ENCODE data around the gene PAGR1. TPM values are rescaled to one million over a fixed set of nuclear protein-coding genes. Genes with fewer than 3 reads are reported as not detected.
A peak's percentile ranks its signal among the peaks of the same experiment; 100 is the strongest.

Gene PAGR1
- total and polyA plus RNA-seq, 2 of the 13 experiments (the other 11 are each of a cell fraction or from before 2014, with no cell fraction given), result 9.8 to 66.4 TPM

DNA sequence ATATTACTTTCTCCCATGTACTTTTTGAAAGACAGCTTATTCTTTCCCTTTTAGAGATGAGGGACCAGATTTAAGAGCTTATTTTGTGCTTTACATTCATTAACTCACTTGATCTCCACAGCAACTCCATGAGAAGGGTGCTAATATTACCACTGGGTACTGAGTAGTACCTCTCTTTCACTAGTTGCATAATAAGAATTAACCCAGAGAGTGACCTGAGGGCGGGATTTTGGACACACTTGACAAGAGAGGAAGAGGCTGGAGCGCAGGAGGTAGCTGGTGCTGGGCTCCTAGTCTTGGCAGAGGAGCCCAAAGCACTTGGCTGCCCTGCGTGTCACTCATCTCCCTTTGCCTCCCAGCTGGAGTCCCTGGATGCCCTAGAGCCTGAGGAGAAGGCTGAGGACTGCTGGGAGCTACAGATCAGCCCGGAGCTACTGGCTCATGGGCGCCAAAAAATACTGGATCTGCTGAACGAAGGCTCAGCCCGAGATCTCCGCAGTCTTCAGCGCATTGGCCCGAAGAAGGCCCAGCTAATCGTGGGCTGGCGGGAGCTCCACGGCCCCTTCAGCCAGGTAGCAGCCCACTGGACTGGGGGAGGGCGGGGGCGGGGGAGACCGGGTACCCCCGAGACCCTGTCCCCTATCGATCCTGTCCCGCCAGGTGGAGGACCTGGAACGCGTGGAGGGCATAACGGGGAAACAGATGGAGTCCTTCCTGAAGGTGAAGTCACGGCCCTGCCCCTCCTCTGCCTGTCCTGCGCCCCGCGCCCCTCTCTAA, 11.3 kb upstream of the PAGR1 start (continued):
- 0 out of 2 replicates have a peak, but pooled peaks have one; percentile 62 for TF ChIP-seq E2F2 (CRISPR knock-in tag; IDR thresholded peaks at IDR 0.05; ENCODE audit: borderline replicate concordance)
- peak; percentile 87 for TF ChIP-seq MTF2 (CRISPR knock-in tag; IDR thresholded peaks at IDR 0.05; ENCODE audit: borderline replicate concordance)

DNA sequence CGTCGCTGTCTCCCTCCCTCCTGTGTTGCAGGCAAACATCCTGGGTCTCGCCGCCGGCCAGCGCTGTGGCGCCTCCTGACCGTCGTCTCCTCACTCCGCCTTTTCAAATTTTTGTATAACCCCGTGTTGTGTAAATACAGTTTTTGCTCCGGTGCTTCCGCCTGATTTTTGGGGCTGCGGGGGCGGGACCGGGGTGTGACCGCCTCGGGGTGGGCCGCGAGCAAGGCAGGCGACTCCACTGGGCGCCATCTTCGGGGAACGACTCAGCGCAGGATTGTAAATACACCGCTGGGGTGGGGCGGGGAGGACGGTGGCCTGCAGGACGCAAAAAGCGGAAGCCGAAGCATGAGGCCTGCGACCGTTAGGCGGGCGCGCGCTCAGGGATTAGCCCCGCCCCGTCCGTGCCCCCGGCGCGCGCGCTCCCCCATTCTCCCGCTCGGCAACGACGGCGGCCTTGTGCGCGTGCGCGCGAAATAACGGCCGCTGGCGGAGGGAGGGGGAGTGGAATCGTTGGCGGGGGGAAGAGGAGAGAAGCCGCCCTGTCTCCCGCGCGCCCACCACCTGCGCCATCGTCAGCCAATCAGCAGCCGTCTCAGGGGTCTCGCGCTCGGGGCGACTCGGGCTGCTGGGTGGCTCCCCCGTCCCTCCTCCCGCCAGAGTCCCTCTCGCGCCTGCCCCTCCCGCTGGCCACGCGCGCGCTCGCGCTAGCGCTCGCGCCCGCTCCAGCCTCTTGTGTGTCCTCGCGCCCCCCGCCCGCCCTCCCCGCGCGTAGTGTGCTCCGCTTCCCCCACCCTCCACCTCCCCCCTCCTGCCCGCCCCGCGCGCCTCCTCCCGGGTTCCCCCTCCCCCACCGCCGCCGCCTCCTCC, 10.5 kb upstream of the PAGR1 start:
- CTCF ChIA-PET (ENCODE audit: low intra/inter-chr PET ratio, low total read pairs), result no interaction called here
- peak overlapping the region; percentile 88 for H3K27ac ChIP-seq (ENCODE audit: extremely low read length, insufficient read depth, low read length)
- intact Hi-C loops (cut with micrococcal nuclease; ENCODE audit: unreplicated experiment), result loop anchor here (1.0 kb wide), 1 partner anchor 15 kb away; the partner anchor contains the start of gene KIF22
- POLR2A ChIA-PET, result interaction anchor here (0.6 to 3.8 kb wide), 18 partner anchors 10 to 260 kb away, joined by 3 to 80 read pairs (median 4); partner anchors contain the start of genes ALDOA, ASPHD1, KIF22 and MVP
- FAIRE-seq (peak; percentile 78), ATAC-seq (peak; percentile 78), DNase-seq (ENCODE audit: low spot score) (peak; percentile 97)
- H2AFZ ChIP-seq (ENCODE audit: low read length), result no peak overlapping the region
- peak overlapping the region; percentile 95 for H3K4me2 ChIP-seq (ENCODE audit: low read depth, low read length)
- H3K27me3 ChIP-seq (ENCODE audit: control insufficient read depth in 1 of 2, insufficient read depth in 2 of 2, low read length in 2 of 2), result no peaks in the 10 kb centered on the region
- peak overlapping the region; percentile 59 to 85 (median 77) for H3K4me3 ChIP-seq (replicated peaks in 1 of 3; ENCODE audit: insufficient read depth in 1 of 3, low read depth in 2 of 3, low read length in 3 of 3)
- in situ Hi-C loops (cut with HindIII; ENCODE audit: extremely low pct_ligation_motif_present, low pct_unique_long_range_greater_than_20kb), result loop anchor here (25.0 kb wide), 1 partner anchor 857 kb away; the partner anchor contains the start of genes FBRS and PRR14
- no peaks in the 10 kb centered on the region for H3K9me3 ChIP-seq (ENCODE audit: low read length)
- peaks cover 17% of the 10 kb centered on the region; the same call in 1 of the 2 replicates for H4K20me1 ChIP-seq (ENCODE audit: insufficient read depth, low read length)
- peaks cover 49% of the 10 kb centered on the region for H3K4me1 ChIP-seq (ENCODE audit: insufficient read depth, low read length)
- peak overlapping the region; percentile 88 for H3K9ac ChIP-seq (ENCODE audit: insufficient read depth, low read depth, low read length)
- peaks cover 22% of the 10 kb centered on the region for H3K79me2 ChIP-seq (ENCODE audit: insufficient read depth, low read length)
- WGBS (ENCODE audit: low lambda C conversion rate), result 2% methylated on average over 56 of the region's 103 CpGs
- BruUV-seq (replicated peaks), result no TSS peak
- H3K36me3 ChIP-seq (replicated peaks in 1 of 2; ENCODE audit: control insufficient read depth in 1 of 2, insufficient read depth in 2 of 2, low read length in 2 of 2), result peaks cover 18 to 55% of the 10 kb centered on the region in 2 experiments
- peak; percentile 95 for TF ChIP-seq ZSCAN31 (CRISPR knock-in tag; IDR thresholded peaks at IDR 0.05; ENCODE audit: low read depth)
- peak; percentile 42; the same call in 1 of the 2 replicates for TF ChIP-seq RCOR2 (CRISPR knock-in tag; IDR thresholded peaks at IDR 0.05)
- TF ChIP-seq ZNF263 (CRISPR knock-in tag; IDR thresholded peaks at IDR 0.05), result peak; percentile 89
- TF ChIP-seq ZNF709 (CRISPR knock-in tag; IDR thresholded peaks at IDR 0.05), result peak; percentile 88; the same call in 1 of the 2 replicates
- TF ChIP-seq TOE1 (CRISPR knock-in tag; IDR thresholded peaks at IDR 0.05), result peak; percentile 97
- no peak for TF ChIP-seq CEBPB (IDR thresholded peaks at IDR 0.05; ENCODE audit: borderline replicate concordance, low read depth, low read length)
- 0 out of 2 replicates have a peak, but pooled peaks have one; percentile 63 for TF ChIP-seq ZNF704 (CRISPR knock-in tag; IDR thresholded peaks at IDR 0.05; ENCODE audit: borderline replicate concordance)
- TF ChIP-seq DDIT3 (CRISPR knock-in tag; IDR thresholded peaks at IDR 0.05), result no peak
- TF ChIP-seq ETV5 (CRISPR knock-in tag; IDR thresholded peaks at IDR 0.05; ENCODE audit: borderline replicate concordance), result peak; percentile 81
- peak; percentile 96 for TF ChIP-seq REL (CRISPR knock-in tag; conservative IDR thresholded peaks at IDR 0.05)

Data from HepG2 (cell line).